NCI-H1105 treated with DMSO at 0.1 percent for 48 hours (cell line): ENCODE results near the gene INTS2.
"Not testable (repeated sequence)": the region's sequence is repeated elsewhere in the genome, so short reads cannot be mapped to it uniquely, and the experiment has no call there.

Source experiments
- DNase-seq: peaks from one replicate; lab custom pipeline; 2025; lab: John Stamatoyannopoulos, UW

INTS2 gene

GRCh38 chr17:61887733-61888132 lies 40.0 kb downstream of the INTS2 start:
- DNase-seq, result not testable (repeated sequence)

GRCh38 chr17:61885865-61886264 lies 41.9 kb downstream of the INTS2 start:
- not testable (repeated sequence) for DNase-seq

- no peak for DNase-seq
These were observed 42.9 kb downstream of the INTS2 start for GRCh38 chr17:61884864-61885263.

GRCh38 chr17:61880589-61881102 lies 47.1 kb downstream of the INTS2 start:
- DNase-seq, result no peak

GRCh38 chr17:61878984-61879612 lies 48.7 kb downstream of the INTS2 start:
- DNase-seq, result no peak

GRCh38 chr17:61878520-61878919 lies 49.3 kb downstream of the INTS2 start:
- no peak for DNase-seq

GRCh38 chr17:61877837-61878236 lies 49.9 kb downstream of the INTS2 start:
- no peak for DNase-seq

GRCh38 chr17:61875804-61876203 lies 52.0 kb downstream of the INTS2 start:
- DNase-seq, result no peak

GRCh38 chr17:61875285-61875684 lies 52.5 kb downstream of the INTS2 start:
- DNase-seq, result no peak

- no peak for DNase-seq
These were observed 53.7 kb downstream of the INTS2 start for GRCh38 chr17:61874075-61874474.

- no peak for DNase-seq
These were observed 55.7 kb downstream of the INTS2 start for GRCh38 chr17:61872099-61872498.

- no peak for DNase-seq
These were observed 58.6 kb downstream of the INTS2 start for GRCh38 chr17:61869138-61869537.

GRCh38 chr17:61868074-61868473 lies 59.7 kb downstream of the INTS2 start:
- no peak for DNase-seq

- no peak for DNase-seq
These were observed 60.7 kb downstream of the INTS2 start for GRCh38 chr17:61867033-61867432.

- no peak for DNase-seq
These were observed 64.0 kb downstream of the INTS2 start for GRCh38 chr17:61863801-61864126.

GRCh38 chr17:61862975-61863800 lies 64.6 kb downstream of the INTS2 start, which contains the start of gene BRIP1:
Gene BRIP1, minus strand, starts transcription at chr17:61863528. Its CDS starts 1,989 bp downstream, at chr17:61861539.
- peak; percentile 92 for DNase-seq

GRCh38 chr17:61862105-61862574 lies 65.6 kb downstream of the INTS2 start:
- no peak for DNase-seq

- DNase-seq, result not testable (repeated sequence)
These were observed 67.4 kb downstream of the INTS2 start for GRCh38 chr17:61860397-61860796.

GRCh38 chr17:61856035-61856434 lies 71.7 kb downstream of the INTS2 start:
- DNase-seq, result no peak

GRCh38 chr17:61852857-61853256 lies 74.9 kb downstream of the INTS2 start:
- DNase-seq, result no peak

- no peak for DNase-seq
These were observed 78.1 kb downstream of the INTS2 start for GRCh38 chr17:61849674-61850073.

GRCh38 chr17:61848896-61849295 lies 78.9 kb downstream of the INTS2 start:
- DNase-seq, result no peak

- DNase-seq, result no peak
These were observed 79.5 kb downstream of the INTS2 start for GRCh38 chr17:61848247-61848646.
